ENCODE measurements around the gene USP2. TPM values are rescaled to one million over a fixed set of nuclear protein-coding genes. Genes with fewer than 3 reads are reported as not detected.

USP2 gene
- total RNA-seq, 1 donor from 2014 or later = 135 TPM

GRCh38 chr11:119341222-119342022 is 40.1 kb downstream of the USP2 start:
- H3K4me3 ChIP-seq = peak overlapping the region; percentile 77

GRCh38 chr11:119340335-119341221 is 40.9 kb downstream of the USP2 start, which contains the start of gene C1QTNF5:
Gene C1QTNF5 (minus strand): TSS chr11:119340883. CDS start chr11:119340397, 486 bp downstream.
- intact Hi-C loops (cut with micrococcal nuclease) = no loop called here
- peak; percentile 91 for DNase-seq
- Histone ChIP-seq H3K27me3 (ENCODE audit: low read depth) (no peaks in the 10 kb centered on the region), H3K9me3 (replicated peaks) (no peaks in the 10 kb centered on the region), H3K36me3 (peaks cover 5% of the 10 kb centered on the region), H3K27ac (replicated peaks) (peak within 1 kb of the TSS; percentile 95), H3K4me1 (peaks cover 68% of the 10 kb centered on the region), H3K4me3 (peak within 1 kb of the TSS; percentile 77)
- no peak for TF ChIP-seq CTCF (IDR thresholded peaks at IDR 0.05; ENCODE audit: borderline replicate concordance)

More at GRCh38 chr11:119341222-119342022, 40.1 kb downstream of the USP2 start:
- no peak for TF ChIP-seq CTCF (IDR thresholded peaks at IDR 0.05; ENCODE audit: borderline replicate concordance)
- H3K4me1 ChIP-seq = peaks cover 59% of the 10 kb centered on the region
- H3K9me3 ChIP-seq (replicated peaks) = no peaks in the 10 kb centered on the region
- no peak for DNase-seq
- intact Hi-C loops (cut with micrococcal nuclease) = no loop called here
- peak overlapping the region; percentile 95 for H3K27ac ChIP-seq (replicated peaks)
- H3K27me3 ChIP-seq (ENCODE audit: low read depth) = no peaks in the 10 kb centered on the region
- peaks cover 5% of the 10 kb centered on the region for H3K36me3 ChIP-seq

- H3K4me1 ChIP-seq = peaks cover 76% of the 10 kb centered on the region
- peak overlapping the region; percentile 95 for H3K27ac ChIP-seq (replicated peaks)
- peak; percentile 96 for TF ChIP-seq CTCF (IDR thresholded peaks at IDR 0.05; ENCODE audit: borderline replicate concordance)
- DNase-seq = peak; percentile 81
- peaks cover 5% of the 10 kb centered on the region for H3K36me3 ChIP-seq
- H3K4me3 ChIP-seq = peak overlapping the region; percentile 77
- intact Hi-C loops (cut with micrococcal nuclease) = no loop called here
- no peaks in the 10 kb centered on the region for H3K27me3 ChIP-seq (ENCODE audit: low read depth)
- H3K9me3 ChIP-seq (replicated peaks) = no peaks in the 10 kb centered on the region
Measured at GRCh38 chr11:119339589-119340334, 41.7 kb downstream of the USP2 start.

- peaks cover 77% of the 10 kb centered on the region for H3K4me1 ChIP-seq
- intact Hi-C loops (cut with micrococcal nuclease) = no loop called here
- no peak for DNase-seq
Measured at GRCh38 chr11:119338965-119339588, 42.4 kb downstream of the USP2 start.

More at GRCh38 chr11:119338965-119339588, 42.4 kb downstream of the USP2 start:
- H3K27ac ChIP-seq (replicated peaks) = peak overlapping the region; percentile 95
- peak overlapping the region; percentile 77 for H3K4me3 ChIP-seq
- TF ChIP-seq CTCF (IDR thresholded peaks at IDR 0.05; ENCODE audit: borderline replicate concordance) = no peak
- H3K27me3 ChIP-seq (ENCODE audit: low read depth) = no peaks in the 10 kb centered on the region
- no peaks in the 10 kb centered on the region for H3K9me3 ChIP-seq (replicated peaks)
- peaks cover 5% of the 10 kb centered on the region for H3K36me3 ChIP-seq
